ENCODE measurements around the gene FEM1A. TPM values are rescaled to one million over a fixed set of nuclear protein-coding genes. Genes with fewer than 3 reads are reported as not detected.
"Not testable (repeated sequence)": the region's sequence is repeated elsewhere in the genome, so short reads cannot be mapped to it uniquely, and the experiment has no call there.

The FEM1A gene
- total and polyA plus RNA-seq, 9 donors, result 1.8 to 17.6 (median 3.5) TPM

- H3K27me3 ChIP-seq (ENCODE audit: control insufficient read depth, insufficient read depth, low read length); H3K27ac ChIP-seq (ENCODE audit: low read length); H3K4me1 ChIP-seq (ENCODE audit: control insufficient read depth, insufficient read depth, low read length); H3K9me3 ChIP-seq (replicated peaks; ENCODE audit: control insufficient read depth, low read depth, low read length); DNase-seq; H3K4me3 ChIP-seq (ENCODE audit: low read length): not testable (repeated sequence)
- WGBS (ENCODE audit: insufficient coverage), result no CpG with 5 or more reads among the region's 7 CpGs
- H3K36me3 ChIP-seq (ENCODE audit: control insufficient read depth, insufficient read depth, low read length), result peaks cover 12% of the 10 kb centered on the region
These were observed 30.8 kb downstream of the FEM1A start for GRCh38 chr19:4822354-4822753.

- no peaks in the 10 kb centered on the region for H3K27me3 ChIP-seq (ENCODE audit: control insufficient read depth, insufficient read depth, low read length)
- no peaks in the 10 kb centered on the region for H3K9me3 ChIP-seq (replicated peaks; ENCODE audit: control insufficient read depth, low read depth, low read length)
- no peaks in the 10 kb centered on the region for H3K4me1 ChIP-seq (ENCODE audit: control insufficient read depth, insufficient read depth, low read length)
- no peak overlapping the region for H3K27ac ChIP-seq (ENCODE audit: low read length)
- no peak for DNase-seq
- H3K4me3 ChIP-seq (ENCODE audit: low read length), result no peak overlapping the region
- no peaks in the 10 kb centered on the region for H3K36me3 ChIP-seq (ENCODE audit: control insufficient read depth, insufficient read depth, low read length)
- WGBS (ENCODE audit: insufficient coverage), result 100% methylated on average over 1 of the region's 6 CpGs
These were observed 32.0 kb downstream of the FEM1A start for GRCh38 chr19:4823577-4823976.

GRCh38 chr19:4829001-4829712 lies 37.6 kb downstream of the FEM1A start:
- Histone ChIP-seq H3K36me3 (ENCODE audit: control insufficient read depth, insufficient read depth, low read length) (no peaks in the 10 kb centered on the region), H3K4me3 (ENCODE audit: low read length) (no peak overlapping the region), H3K9me3 (replicated peaks; ENCODE audit: control insufficient read depth, low read depth, low read length) (no peaks in the 10 kb centered on the region), H3K27ac (ENCODE audit: low read length) (no peak overlapping the region), H3K27me3 (ENCODE audit: control insufficient read depth, insufficient read depth, low read length) (no peaks in the 10 kb centered on the region), H3K4me1 (ENCODE audit: control insufficient read depth, insufficient read depth, low read length) (peaks cover 8% of the 10 kb centered on the region)
- WGBS (ENCODE audit: insufficient coverage), result 70% methylated on average over 8 of the region's 16 CpGs
- DNase-seq, result no peak

GRCh38 chr19:4830332-4830731 lies 38.8 kb downstream of the FEM1A start:
- no peak for DNase-seq
- no peaks in the 10 kb centered on the region for H3K36me3 ChIP-seq (ENCODE audit: control insufficient read depth, insufficient read depth, low read length)
- H3K27ac ChIP-seq (ENCODE audit: low read length), result peak overlapping the region; percentile 3
- no peaks in the 10 kb centered on the region for H3K27me3 ChIP-seq (ENCODE audit: control insufficient read depth, insufficient read depth, low read length)
- no peaks in the 10 kb centered on the region for H3K9me3 ChIP-seq (replicated peaks; ENCODE audit: control insufficient read depth, low read depth, low read length)
- WGBS (ENCODE audit: insufficient coverage), result 75% methylated on average over 3 of the region's 6 CpGs
- peak overlapping the region; percentile 92 for H3K4me3 ChIP-seq (ENCODE audit: low read length)
- peaks cover 8% of the 10 kb centered on the region for H3K4me1 ChIP-seq (ENCODE audit: control insufficient read depth, insufficient read depth, low read length)

DNA sequence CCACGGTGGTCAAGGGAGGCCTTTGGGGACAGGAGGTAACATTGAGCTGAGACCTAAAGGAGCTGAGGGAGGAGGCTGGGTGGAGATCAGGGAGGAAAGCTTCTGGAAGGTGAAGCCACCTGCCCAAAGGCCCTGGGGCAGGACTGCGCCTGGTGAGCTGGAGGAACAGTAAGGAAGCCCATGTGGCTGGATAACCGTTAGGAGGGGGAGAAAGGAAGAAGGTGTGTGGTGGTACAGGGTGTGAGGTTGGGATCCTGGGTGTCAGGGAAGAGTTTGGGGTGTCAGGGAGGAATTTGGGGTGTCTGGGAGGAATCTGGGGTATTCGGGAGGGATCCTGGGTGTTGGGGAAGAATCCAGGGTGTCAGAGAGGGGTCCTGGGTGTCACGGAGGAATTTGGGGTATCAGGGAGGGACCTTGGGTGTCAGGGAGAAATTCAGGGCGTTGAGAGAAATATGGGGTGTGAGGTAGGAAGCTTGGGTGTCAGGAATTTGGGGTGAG lies 39.3 kb downstream of the FEM1A start:
- no peaks in the 10 kb centered on the region for H3K9me3 ChIP-seq (replicated peaks; ENCODE audit: control insufficient read depth, low read depth, low read length)
- H3K27me3 ChIP-seq (ENCODE audit: control insufficient read depth, insufficient read depth, low read length), result no peaks in the 10 kb centered on the region
- peak overlapping the region; percentile 72 for H3K27ac ChIP-seq (ENCODE audit: low read length)
- DNase-seq, result no peak
- no peaks in the 10 kb centered on the region for H3K36me3 ChIP-seq (ENCODE audit: control insufficient read depth, insufficient read depth, low read length)
- peak overlapping the region; percentile 92 for H3K4me3 ChIP-seq (ENCODE audit: low read length)
- H3K4me1 ChIP-seq (ENCODE audit: control insufficient read depth, insufficient read depth, low read length), result peaks cover 8% of the 10 kb centered on the region
- WGBS (ENCODE audit: insufficient coverage), result 76% methylated on average over 6 of the region's 6 CpGs

DNA sequence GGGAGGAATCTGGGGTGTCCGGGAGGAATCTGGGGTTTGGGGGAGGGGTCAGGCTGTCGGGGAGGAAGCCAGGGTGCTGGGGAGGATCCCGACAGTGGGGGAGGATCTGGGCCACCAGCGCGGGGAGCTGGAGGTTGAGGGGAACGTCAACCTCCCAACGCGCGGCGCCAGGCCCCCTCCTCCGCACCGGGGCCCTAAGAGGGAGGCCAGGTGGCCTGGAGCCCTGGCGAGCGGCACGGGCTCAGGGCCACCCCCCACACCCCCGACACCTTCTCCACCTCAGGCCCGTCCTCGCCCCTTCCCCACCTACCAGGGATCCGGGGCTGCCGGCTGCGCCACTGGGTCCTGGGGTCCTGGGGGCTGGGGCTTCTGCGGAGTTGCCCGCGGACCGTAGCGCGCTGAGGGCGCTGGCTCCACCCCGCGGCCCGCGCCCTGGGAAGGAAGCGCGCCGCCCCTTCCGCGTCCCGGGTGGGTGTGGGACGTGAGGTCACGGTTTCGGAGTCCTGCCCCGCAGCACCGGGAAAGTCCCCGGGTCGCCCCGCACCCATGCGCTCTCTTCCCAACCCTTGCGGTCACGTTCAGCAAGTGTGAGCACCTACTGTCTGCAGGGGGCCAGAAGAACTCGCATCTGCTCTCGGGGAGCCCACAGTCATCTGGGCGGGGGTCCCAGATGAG lies 39.9 kb downstream of the FEM1A start, which contains the start of gene TICAM1:
TSS of gene TICAM1 (minus strand) at position 409 of the 675 bp plus-strand sequence. CDS start 13,335 bp downstream, outside the sequence.
- WGBS (ENCODE audit: insufficient coverage), result under 1% methylated on average over 43 of the region's 52 CpGs
- Histone ChIP-seq H3K36me3 (ENCODE audit: control insufficient read depth, insufficient read depth, low read length) (no peaks in the 10 kb centered on the region), H3K4me1 (ENCODE audit: control insufficient read depth, insufficient read depth, low read length) (peaks cover 8% of the 10 kb centered on the region), H3K9me3 (replicated peaks; ENCODE audit: control insufficient read depth, low read depth, low read length) (no peaks in the 10 kb centered on the region), H3K27me3 (ENCODE audit: control insufficient read depth, insufficient read depth, low read length) (no peaks in the 10 kb centered on the region), H3K4me3 (ENCODE audit: low read length) (peak within 1 kb of the TSS; percentile 92), H3K27ac (ENCODE audit: low read length) (peak within 1 kb of the TSS; percentile 72)
- peak; percentile 82 for DNase-seq

DNA sequence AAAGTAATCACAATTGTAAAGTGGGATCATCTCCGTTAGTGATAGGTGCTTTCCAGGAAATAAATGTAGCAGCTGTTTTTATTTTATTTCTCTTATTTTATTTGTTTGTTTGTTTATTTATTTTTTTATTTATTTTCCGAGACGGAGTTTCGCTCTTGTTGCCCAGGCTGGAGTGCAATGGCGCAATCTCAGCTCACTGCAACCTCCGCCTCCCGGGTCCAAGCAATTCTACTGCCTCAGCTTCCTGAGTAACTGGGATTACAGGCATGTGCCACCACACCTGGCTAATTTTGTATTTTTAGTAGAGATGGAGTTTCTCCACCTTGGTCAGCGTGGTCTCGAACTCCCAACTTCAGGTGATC lies 40.4 kb downstream of the FEM1A start:
- no CpG with 5 or more reads among the region's 9 CpGs for WGBS (ENCODE audit: insufficient coverage)
- not testable (repeated sequence) for H3K36me3 ChIP-seq (ENCODE audit: control insufficient read depth, insufficient read depth, low read length); H3K9me3 ChIP-seq (replicated peaks; ENCODE audit: control insufficient read depth, low read depth, low read length); H3K4me1 ChIP-seq (ENCODE audit: control insufficient read depth, insufficient read depth, low read length); H3K27me3 ChIP-seq (ENCODE audit: control insufficient read depth, insufficient read depth, low read length); DNase-seq
- Histone ChIP-seq H3K27ac (ENCODE audit: low read length) (peak overlapping the region; percentile 65), H3K4me3 (ENCODE audit: low read length) (peak overlapping the region; percentile 92)

- Histone ChIP-seq H3K27ac (ENCODE audit: low read length) (no peak overlapping the region), H3K4me3 (ENCODE audit: low read length) (no peak overlapping the region), H3K36me3 (ENCODE audit: control insufficient read depth, insufficient read depth, low read length) (peaks cover 7% of the 10 kb centered on the region), H3K4me1 (ENCODE audit: control insufficient read depth, insufficient read depth, low read length) (peaks cover 8% of the 10 kb centered on the region), H3K9me3 (replicated peaks; ENCODE audit: control insufficient read depth, low read depth, low read length) (no peaks in the 10 kb centered on the region), H3K27me3 (ENCODE audit: control insufficient read depth, insufficient read depth, low read length) (no peaks in the 10 kb centered on the region)
- no peak for DNase-seq
- no CpG with 5 or more reads among the region's 5 CpGs for WGBS (ENCODE audit: insufficient coverage)
These were observed 41.2 kb downstream of the FEM1A start for GRCh38 chr19:4832776-4833175.

DNA sequence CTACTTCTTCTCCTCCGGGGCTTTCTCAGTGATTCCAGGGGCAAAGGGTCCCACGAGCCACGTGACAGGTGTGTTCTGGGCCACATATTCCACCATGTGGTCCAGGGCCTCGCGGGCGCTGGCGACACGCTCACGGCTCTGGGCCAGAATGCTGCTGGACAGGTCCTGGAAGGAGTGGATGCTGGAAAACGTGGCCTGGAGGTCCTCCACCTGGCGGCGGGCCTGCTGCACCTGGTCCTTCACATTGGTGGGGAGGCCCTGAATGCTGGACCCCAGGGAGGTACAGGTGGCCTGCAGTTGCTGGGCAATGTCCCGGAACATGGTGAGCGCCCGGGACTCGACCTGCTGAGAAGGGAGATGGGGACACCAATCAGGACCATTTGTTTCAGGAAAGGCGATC lies 47.7 kb downstream of the FEM1A start:
- Histone ChIP-seq H3K36me3 (ENCODE audit: control insufficient read depth, insufficient read depth, low read length) (peaks cover 50% of the 10 kb centered on the region), H3K27ac (ENCODE audit: low read length) (no peak overlapping the region), H3K4me1 (ENCODE audit: control insufficient read depth, insufficient read depth, low read length) (no peaks in the 10 kb centered on the region), H3K4me3 (ENCODE audit: low read length) (no peak overlapping the region), H3K9me3 (replicated peaks; ENCODE audit: control insufficient read depth, low read depth, low read length) (no peaks in the 10 kb centered on the region), H3K27me3 (ENCODE audit: control insufficient read depth, insufficient read depth, low read length) (no peaks in the 10 kb centered on the region)
- WGBS (ENCODE audit: insufficient coverage), result 93% methylated on average over 17 of the region's 17 CpGs
- DNase-seq, result no peak

- WGBS (ENCODE audit: insufficient coverage), result 86% methylated on average over 6 of the region's 6 CpGs
- H3K9me3 ChIP-seq (replicated peaks; ENCODE audit: control insufficient read depth, low read depth, low read length), result no peaks in the 10 kb centered on the region
- H3K36me3 ChIP-seq (ENCODE audit: control insufficient read depth, insufficient read depth, low read length), result peaks cover 63% of the 10 kb centered on the region
These were observed 52.1 kb downstream of the FEM1A start for GRCh38 chr19:4843647-4843965.

More at GRCh38 chr19:4843647-4843965, 52.1 kb downstream of the FEM1A start:
- Histone ChIP-seq H3K4me3 (ENCODE audit: low read length) (no peak overlapping the region), H3K27ac (ENCODE audit: low read length) (no peak overlapping the region), H3K27me3 (ENCODE audit: control insufficient read depth, insufficient read depth, low read length) (no peaks in the 10 kb centered on the region), H3K4me1 (ENCODE audit: control insufficient read depth, insufficient read depth, low read length) (no peaks in the 10 kb centered on the region)
- DNase-seq, result no peak
